Measurements from ENCODE around the gene LRR1.

LRR1 gene

GRCh38 chr14:49586673-49587460 lies 11.9 kb upstream of the LRR1 start (continued):
- TF ChIP-seq PRDM10 (tag by site-specific recombination; IDR thresholded peaks at IDR 0.05): peak; percentile 53; the same call in 1 of the 2 replicates
- peak; percentile 26 for TF ChIP-seq ZNF335 (tag by site-specific recombination; conservative IDR thresholded peaks at IDR 0.05)
- TF ChIP-seq KLF7 (tag by site-specific recombination; IDR thresholded peaks at IDR 0.05; ENCODE audit: borderline replicate concordance): no peak
- no peak for TF ChIP-seq BCL6B (tag by site-specific recombination; IDR thresholded peaks at IDR 0.05)
- no peak for TF ChIP-seq ZNF404 (tag by site-specific recombination; IDR thresholded peaks at IDR 0.05)
- no peak; the same call in 1 of the 2 replicates for TF ChIP-seq ZNF768 (tag by site-specific recombination; IDR thresholded peaks at IDR 0.05)
- no peak for TF ChIP-seq ZNF37A (tag by site-specific recombination; IDR thresholded peaks at IDR 0.05)
- no peak for TF ChIP-seq ZFHX2 (tag by site-specific recombination; conservative IDR thresholded peaks at IDR 0.05)
- no peak for TF ChIP-seq SALL2 (tag by site-specific recombination; IDR thresholded peaks at IDR 0.05; ENCODE audit: borderline replicate concordance)
- TF ChIP-seq ZNF391 (tag by site-specific recombination; IDR thresholded peaks at IDR 0.05; ENCODE audit: borderline replicate concordance, low read depth): 0 out of 2 replicates have a peak, but pooled peaks have one; percentile 11
- TF ChIP-seq GLIS1 (tag by site-specific recombination; IDR thresholded peaks at IDR 0.05): peak; percentile 50
- peak; percentile 83 for TF ChIP-seq SETDB1 (IDR thresholded peaks at IDR 0.05; ENCODE audit: insufficient read length, low read length)
- peak; percentile 71 for TF ChIP-seq PRDM6 (tag by site-specific recombination; IDR thresholded peaks at IDR 0.05)
- no peak for TF ChIP-seq ZNF211 (tag by site-specific recombination; IDR thresholded peaks at IDR 0.05; ENCODE audit: low read depth)
- TF ChIP-seq SP3 (tag by site-specific recombination; IDR thresholded peaks at IDR 0.05): no peak
- TF ChIP-seq ZNF426 (tag by site-specific recombination; IDR thresholded peaks at IDR 0.05): no peak
- no peak for TF ChIP-seq ZNF571 (tag by site-specific recombination; IDR thresholded peaks at IDR 0.05)
- TF ChIP-seq KLF10 (tag by site-specific recombination; IDR thresholded peaks at IDR 0.05): peak; percentile 62; the same call in 1 of the 2 replicates
- TF ChIP-seq ZNF707 (tag by site-specific recombination; IDR thresholded peaks at IDR 0.05): no peak
- TF ChIP-seq ZNF513 (tag by site-specific recombination; IDR thresholded peaks at IDR 0.05): no peak
- TF ChIP-seq GFI1B (tag by site-specific recombination; IDR thresholded peaks at IDR 0.05): no peak
- TF ChIP-seq ZNF561 (tag by site-specific recombination; IDR thresholded peaks at IDR 0.05; ENCODE audit: borderline replicate concordance): peak; percentile 68; the same call in 1 of the 2 replicates
- TF ChIP-seq ZNF138 (tag by site-specific recombination; IDR thresholded peaks at IDR 0.05; ENCODE audit: borderline replicate concordance): no peak
- no peak; the same call in 1 of the 2 replicates for TF ChIP-seq ZNF623 (tag by site-specific recombination; IDR thresholded peaks at IDR 0.05)
- no peak for TF ChIP-seq ZNF350 (tag by site-specific recombination; IDR thresholded peaks at IDR 0.05)
- peak; percentile 41; the same call in 1 of the 2 replicates for TF ChIP-seq OSR2 (tag by site-specific recombination; IDR thresholded peaks at IDR 0.05)
- TF ChIP-seq ZNF580 (tag by site-specific recombination; IDR thresholded peaks at IDR 0.05): no peak
- TF ChIP-seq GLI4 (tag by site-specific recombination; IDR thresholded peaks at IDR 0.05): peak; percentile 63; the same call in 1 of the 2 replicates
- TF ChIP-seq ATF2 (tag by site-specific recombination; IDR thresholded peaks at IDR 0.05; ENCODE audit: low read depth): no peak
- TF ChIP-seq ZNF530 (tag by site-specific recombination; IDR thresholded peaks at IDR 0.05; ENCODE audit: low read depth): no peak

All from HEK293 (cell line).